Keratinocyte (primary cell): ENCODE data around the gene EGFLAM.

Experiments
- EZH2 ChIP-seq: IDR thresholded peaks from one replicate; pipeline ENCODE4 v1.6.1; 2012; ENCODE audit warnings: inconsistent platforms, mild to moderate bottlenecking, low read length, moderate library complexity
- TF ChIP-seq, protein P1 (sequence below), 3 experiments: IDR thresholded peaks in 1 of 3; conservative IDR thresholded peaks in 1 of 3; optimal IDR thresholded peaks in 1 of 3; 2 replicates in 2 of 3; 3 replicates in 1 of 3; pipeline versions ENCODE3 to v1.5.1; 2011; ENCODE audit warnings: low read length in 3 of 3, mild to moderate bottlenecking in 3 of 3, moderate library complexity in 2 of 3, control low read depth in 1 of 3, inconsistent platforms in 1 of 3; ENCODE audit not compliant: insufficient read depth in 2 of 3; ENCODE audit errors: extremely low read depth in 1 of 3

DNA sequence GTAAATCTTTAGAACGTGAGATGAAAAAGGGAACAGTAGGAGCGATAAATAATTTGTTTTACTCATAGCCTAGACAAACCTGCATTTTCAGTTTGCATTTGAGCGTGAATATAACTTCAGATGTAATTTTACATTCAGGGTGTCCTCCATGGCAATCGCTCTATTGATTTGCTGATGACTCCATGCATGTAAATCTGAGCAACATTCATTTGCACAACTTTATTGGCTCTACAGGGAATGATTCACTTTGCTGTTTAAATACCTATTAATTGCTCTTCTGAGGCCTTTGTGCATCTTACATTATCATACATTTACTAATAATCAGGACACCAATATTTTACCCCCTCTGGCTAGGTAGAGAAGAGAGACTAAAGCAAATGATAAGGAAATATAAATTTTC, 122.2 kb downstream of the EGFLAM start:
- TF ChIP-seq, protein P1, sequence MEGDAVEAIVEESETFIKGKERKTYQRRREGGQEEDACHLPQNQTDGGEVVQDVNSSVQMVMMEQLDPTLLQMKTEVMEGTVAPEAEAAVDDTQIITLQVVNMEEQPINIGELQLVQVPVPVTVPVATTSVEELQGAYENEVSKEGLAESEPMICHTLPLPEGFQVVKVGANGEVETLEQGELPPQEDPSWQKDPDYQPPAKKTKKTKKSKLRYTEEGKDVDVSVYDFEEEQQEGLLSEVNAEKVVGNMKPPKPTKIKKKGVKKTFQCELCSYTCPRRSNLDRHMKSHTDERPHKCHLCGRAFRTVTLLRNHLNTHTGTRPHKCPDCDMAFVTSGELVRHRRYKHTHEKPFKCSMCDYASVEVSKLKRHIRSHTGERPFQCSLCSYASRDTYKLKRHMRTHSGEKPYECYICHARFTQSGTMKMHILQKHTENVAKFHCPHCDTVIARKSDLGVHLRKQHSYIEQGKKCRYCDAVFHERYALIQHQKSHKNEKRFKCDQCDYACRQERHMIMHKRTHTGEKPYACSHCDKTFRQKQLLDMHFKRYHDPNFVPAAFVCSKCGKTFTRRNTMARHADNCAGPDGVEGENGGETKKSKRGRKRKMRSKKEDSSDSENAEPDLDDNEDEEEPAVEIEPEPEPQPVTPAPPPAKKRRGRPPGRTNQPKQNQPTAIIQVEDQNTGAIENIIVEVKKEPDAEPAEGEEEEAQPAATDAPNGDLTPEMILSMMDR (optimal IDR thresholded peaks at IDR 0.05 in 1 of 3, IDR thresholded peaks at IDR 0.05 in 1 of 3, conservative IDR thresholded peaks at IDR 0.05 in 1 of 3; ENCODE audit: extremely low read depth in 1 of 3, insufficient read depth in 2 of 3, low read length in 3 of 3): no peak
- no peak for TF ChIP-seq EZH2
